Breast epithelium (tissue), 4 donors: ENCODE results near the gene SCPEP1. TPM values are rescaled to one million over a fixed set of nuclear protein-coding genes. Genes with fewer than 3 reads are reported as not detected.

Experiments used
- DNase-seq, 2 donors: peaks; one replicate each; pipeline ENCODE4 v3.0.0-alpha.2; 2019; ENCODE audit warnings: low spot score in 2 of 2
- H3K27ac ChIP-seq, 2 donors: fragments of 200-600 bp; sonication (generic) in 1 of 2; one replicate each; pipeline ENCODE4 v1.5.1; 2016 to 2019; ENCODE audit warnings: mild to moderate bottlenecking in 1 of 2
- H3K27me3 ChIP-seq, 2 donors: fragments of 200-600 bp; sonication (generic) in 1 of 2; one replicate each; pipeline versions ENCODE4 v1.5.1 to v1.6.0; 2017 to 2019; ENCODE audit warnings: control low read depth in 1 of 2, mild to moderate bottlenecking in 1 of 2
- H3K36me3 ChIP-seq: fragments of 200-600 bp; one replicate; pipeline ENCODE4 v1.5.1; 2019
- H3K4me1 ChIP-seq, 2 donors: fragments of 200-600 bp; sonication (generic); one replicate each; pipeline ENCODE4 v1.5.1; 2016 to 2019; ENCODE audit warnings: control low read depth in 1 of 2
- H3K4me3 ChIP-seq, 3 donors: fragments of 200-600 bp; sonication (generic); 1 replicate in 2 of 3; 2 replicates in 1 of 3; pipeline ENCODE4 v1.5.1; 2016 to 2019; ENCODE audit warnings: mild to moderate bottlenecking in 3 of 3, moderate library complexity in 2 of 3
- H3K9me3 ChIP-seq, 2 donors: fragments of 200-600 bp; sonication (generic) in 1 of 2; one replicate each; pipeline ENCODE4 v1.5.1; 2016 to 2019; ENCODE audit warnings: control low read depth in 1 of 2
- CTCF ChIP-seq, 3 donors: fragments of 450-650 bp; IDR thresholded peaks; one replicate each; pipeline ENCODE4 v1.5.1; 2016 to 2017; ENCODE audit warnings: antibody characterized with exemption in 3 of 3, mild to moderate bottlenecking in 3 of 3, moderate library complexity in 3 of 3
- POLR2A ChIP-seq: fragments of 450-650 bp; IDR thresholded peaks from one replicate; pipeline ENCODE4 v1.6.1; 2016; ENCODE audit warnings: antibody characterized with exemption, mild to moderate bottlenecking, moderate library complexity
- POLR2AphosphoS5 ChIP-seq, 3 donors: sonication (generic); formaldehyde crosslinking; IDR thresholded peaks; one replicate each; pipeline ENCODE4 v1.6.1; 2017; ENCODE audit warnings: antibody characterized with exemption in 3 of 3
- intact Hi-C: fragments of 100-400 bp; cut with DNase I; formaldehyde crosslinking; loops from one replicate; pipeline ENCODE4 v1.15.1; 2023; ENCODE audit warnings: low total_unique reads
- total RNA-seq, 3 donors: library from RNA; depleted of rRNA; stranded (reverse); fragments of >200 nt; gene quantifications; one replicate each; pipeline ENCODE4 v1.1.0, GENCODE V29; 2016

Gene SCPEP1
- total RNA-seq, 3 donors from 2014 or later: 55.4 to 264 (median 146) TPM

- H3K27ac ChIP-seq: peak overlapping the region; percentile 48 to 83
- no peak for TF ChIP-seq POLR2AphosphoS5 (IDR thresholded peaks at IDR 0.05)
- no peak for TF ChIP-seq POLR2A
- TF ChIP-seq CTCF (IDR thresholded peaks at IDR 0.05): no peak
- H3K36me3 ChIP-seq: no peaks in the 10 kb centered on the region
- no peaks in the 10 kb centered on the region for H3K9me3 ChIP-seq
- no peak for DNase-seq
- H3K27me3 ChIP-seq: no peaks in the 10 kb centered on the region
- intact Hi-C loops: no loop called here
- H3K4me3 ChIP-seq: no peak overlapping the region
- H3K4me1 ChIP-seq: no peaks in the 10 kb centered on the region
These were observed 39.7 kb downstream of the SCPEP1 start for GRCh38 chr17:57017625-57018024.

- no peak overlapping the region for H3K4me3 ChIP-seq
- TF ChIP-seq POLR2AphosphoS5 (IDR thresholded peaks at IDR 0.05) (no peak), CTCF (IDR thresholded peaks at IDR 0.05) (no peak), POLR2A (no peak)
- H3K4me1 ChIP-seq: no peaks in the 10 kb centered on the region
- no peaks in the 10 kb centered on the region for H3K27me3 ChIP-seq
- DNase-seq: no peak
- intact Hi-C loops: no loop called here
- H3K9me3 ChIP-seq: peaks cover 0 to under 1% of the 10 kb centered on the region in 2 donors
- no peaks in the 10 kb centered on the region for H3K36me3 ChIP-seq
- H3K27ac ChIP-seq: no peak overlapping the region
These were observed 42.3 kb downstream of the SCPEP1 start for GRCh38 chr17:57020208-57020607.

GRCh38 chr17:57021226-57021940 is 43.5 kb downstream of the SCPEP1 start:
- no peaks in the 10 kb centered on the region for H3K27me3 ChIP-seq
- no peak overlapping the region for H3K4me3 ChIP-seq
- DNase-seq: peak; percentile 51 to 69
- TF ChIP-seq POLR2A (no peak), CTCF (IDR thresholded peaks at IDR 0.05) (no peak), POLR2AphosphoS5 (IDR thresholded peaks at IDR 0.05) (no peak)
- peaks cover 0 to 4% of the 10 kb centered on the region in 2 donors for H3K9me3 ChIP-seq
- H3K36me3 ChIP-seq: no peaks in the 10 kb centered on the region
- intact Hi-C loops: no loop called here
- H3K4me1 ChIP-seq: no peaks in the 10 kb centered on the region
- no peak overlapping the region for H3K27ac ChIP-seq

- intact Hi-C loops: no loop called here
- no peaks in the 10 kb centered on the region for H3K4me1 ChIP-seq
- TF ChIP-seq CTCF (IDR thresholded peaks at IDR 0.05): no peak
- no peak for TF ChIP-seq POLR2AphosphoS5 (IDR thresholded peaks at IDR 0.05)
- TF ChIP-seq POLR2A: no peak
These were observed 47.9 kb downstream of the SCPEP1 start for GRCh38 chr17:57025876-57026275.

GRCh38 chr17:57027852-57028251 is 49.9 kb downstream of the SCPEP1 start:
- no peak for TF ChIP-seq POLR2AphosphoS5 (IDR thresholded peaks at IDR 0.05)
- TF ChIP-seq POLR2A: no peak
- TF ChIP-seq CTCF (IDR thresholded peaks at IDR 0.05): no peak
- H3K36me3 ChIP-seq: no peaks in the 10 kb centered on the region
- peaks cover 0 to 13% of the 10 kb centered on the region in 2 donors for H3K9me3 ChIP-seq
- H3K27me3 ChIP-seq: no peaks in the 10 kb centered on the region
- H3K4me3 ChIP-seq: no peak overlapping the region
- no peak overlapping the region for H3K27ac ChIP-seq
- intact Hi-C loops: no loop called here
- DNase-seq: no peak
- no peaks in the 10 kb centered on the region for H3K4me1 ChIP-seq

More at GRCh38 chr17:57025876-57026275, 47.9 kb downstream of the SCPEP1 start:
- H3K27ac ChIP-seq: no peak overlapping the region
- DNase-seq: no peak
- H3K4me3 ChIP-seq: no peak overlapping the region
- peaks cover 0 to 13% of the 10 kb centered on the region in 2 donors for H3K9me3 ChIP-seq
- no peaks in the 10 kb centered on the region for H3K36me3 ChIP-seq
- H3K27me3 ChIP-seq: no peaks in the 10 kb centered on the region
